Nephron progenitor cell (in vitro differentiated cells): ENCODE results near the gene MYO1H.

ENCODE experiments used
- DNase-seq: peaks from one replicate; pipeline ENCODE4 v3.0.0; 2021
- H3K27ac Mint-ChIP-seq: 2 replicates; pipeline ENCODE4 v1.8.0; 2021; ENCODE audit warnings: mild to moderate bottlenecking, moderate library complexity, mixed read lengths
- H3K27me3 Mint-ChIP-seq: 2 replicates; pipeline ENCODE4 v1.8.0; 2021; ENCODE audit warnings: mild to moderate bottlenecking, low read depth, mixed read lengths; ENCODE audit not compliant: poor library complexity
- H3K36me3 Mint-ChIP-seq: 2 replicates; pipeline ENCODE4 v1.8.0; 2021; ENCODE audit warnings: low read depth, mixed read lengths
- H3K4me1 Mint-ChIP-seq: 2 replicates; pipeline ENCODE4 v1.8.0; 2021; ENCODE audit warnings: mixed read lengths
- H3K4me3 Mint-ChIP-seq: 2 replicates; pipeline ENCODE4 v1.8.0; 2021; ENCODE audit warnings: mild to moderate bottlenecking, moderate library complexity, mixed read lengths
- H3K9me3 Mint-ChIP-seq: 2 replicates; pipeline ENCODE4 v1.8.0; 2021; ENCODE audit warnings: mild to moderate bottlenecking, moderate library complexity, mixed read lengths
- TF ChIP-seq, protein P1 (sequence below): fragments of 200-600 bp; sonication (generic); IDR thresholded peaks from 2 replicates; pipeline ENCODE4 v1.5.0; 2021; ENCODE audit warnings: antibody characterized with exemption

The MYO1H gene

DNA sequence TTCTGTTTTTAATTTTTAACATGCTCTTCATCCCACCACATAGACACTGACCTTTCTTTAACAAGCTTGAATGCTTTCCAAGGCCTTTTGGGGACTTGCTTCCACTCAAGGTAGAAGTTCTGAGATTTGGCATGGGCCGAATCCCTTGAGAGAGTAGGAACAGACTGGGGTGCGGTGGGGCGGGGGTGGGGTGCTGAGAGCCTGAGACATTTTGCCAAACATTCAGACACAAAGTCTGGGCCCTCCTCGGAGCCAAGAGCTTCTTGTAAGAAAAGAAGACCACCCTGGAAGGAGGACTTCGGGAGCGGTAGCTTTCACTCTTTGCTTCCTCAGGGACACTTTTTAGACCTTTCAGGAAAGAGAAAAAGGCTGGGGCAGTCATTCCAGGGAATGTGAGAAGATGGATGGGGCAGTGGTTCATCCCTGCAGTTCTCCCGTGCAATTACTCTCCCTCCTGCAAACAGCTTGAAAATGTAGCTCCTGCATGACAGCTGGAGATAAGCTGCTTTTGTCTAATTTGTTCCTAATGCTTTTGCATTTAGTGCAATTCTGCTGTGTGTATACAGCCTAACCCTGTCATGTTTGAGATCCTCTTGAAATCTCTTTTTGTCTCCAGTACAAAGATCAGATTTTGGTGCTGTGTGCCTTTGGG, 16.3 kb upstream of the MYO1H start:
- Mint-ChIP-seq H3K9me3 (no peaks in the 10 kb centered on the region), H3K27me3 (peaks cover 23% of the 10 kb centered on the region), H3K36me3 (no peaks in the 10 kb centered on the region), H3K4me1 (peaks cover 29% of the 10 kb centered on the region), H3K4me3 (no peak overlapping the region), H3K27ac (no peak overlapping the region)
- DNase-seq, result no peak
- TF ChIP-seq, protein P1, sequence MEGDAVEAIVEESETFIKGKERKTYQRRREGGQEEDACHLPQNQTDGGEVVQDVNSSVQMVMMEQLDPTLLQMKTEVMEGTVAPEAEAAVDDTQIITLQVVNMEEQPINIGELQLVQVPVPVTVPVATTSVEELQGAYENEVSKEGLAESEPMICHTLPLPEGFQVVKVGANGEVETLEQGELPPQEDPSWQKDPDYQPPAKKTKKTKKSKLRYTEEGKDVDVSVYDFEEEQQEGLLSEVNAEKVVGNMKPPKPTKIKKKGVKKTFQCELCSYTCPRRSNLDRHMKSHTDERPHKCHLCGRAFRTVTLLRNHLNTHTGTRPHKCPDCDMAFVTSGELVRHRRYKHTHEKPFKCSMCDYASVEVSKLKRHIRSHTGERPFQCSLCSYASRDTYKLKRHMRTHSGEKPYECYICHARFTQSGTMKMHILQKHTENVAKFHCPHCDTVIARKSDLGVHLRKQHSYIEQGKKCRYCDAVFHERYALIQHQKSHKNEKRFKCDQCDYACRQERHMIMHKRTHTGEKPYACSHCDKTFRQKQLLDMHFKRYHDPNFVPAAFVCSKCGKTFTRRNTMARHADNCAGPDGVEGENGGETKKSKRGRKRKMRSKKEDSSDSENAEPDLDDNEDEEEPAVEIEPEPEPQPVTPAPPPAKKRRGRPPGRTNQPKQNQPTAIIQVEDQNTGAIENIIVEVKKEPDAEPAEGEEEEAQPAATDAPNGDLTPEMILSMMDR, result no peak

DNA sequence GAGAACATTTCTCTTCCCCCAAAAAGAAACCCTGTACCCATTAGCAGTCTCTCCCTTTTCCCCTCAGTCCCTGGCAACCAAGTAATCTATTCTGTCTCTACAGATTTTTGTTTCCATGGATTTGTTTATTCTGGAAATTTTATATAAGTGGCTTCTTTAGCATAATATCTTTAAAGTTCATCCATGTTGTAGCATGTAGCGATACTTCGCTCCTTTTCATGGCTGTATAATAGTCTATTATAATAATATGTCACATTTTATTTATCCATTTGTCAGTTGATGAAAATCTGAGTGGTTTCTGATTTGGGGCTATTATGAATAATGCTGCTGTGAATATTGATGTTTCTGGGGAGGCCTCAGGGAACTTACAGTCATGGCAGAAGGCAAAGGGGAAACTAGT, 12.8 kb upstream of the MYO1H start:
- H3K4me3 Mint-ChIP-seq, result no peak overlapping the region
- H3K36me3 Mint-ChIP-seq, result no peaks in the 10 kb centered on the region
- peaks cover 18% of the 10 kb centered on the region for H3K27me3 Mint-ChIP-seq
- TF ChIP-seq, protein P1, result no peak
- no peak overlapping the region for H3K27ac Mint-ChIP-seq
- H3K4me1 Mint-ChIP-seq, result peaks cover 24% of the 10 kb centered on the region
- DNase-seq, result no peak
- H3K9me3 Mint-ChIP-seq, result peaks cover 6% of the 10 kb centered on the region

DNA sequence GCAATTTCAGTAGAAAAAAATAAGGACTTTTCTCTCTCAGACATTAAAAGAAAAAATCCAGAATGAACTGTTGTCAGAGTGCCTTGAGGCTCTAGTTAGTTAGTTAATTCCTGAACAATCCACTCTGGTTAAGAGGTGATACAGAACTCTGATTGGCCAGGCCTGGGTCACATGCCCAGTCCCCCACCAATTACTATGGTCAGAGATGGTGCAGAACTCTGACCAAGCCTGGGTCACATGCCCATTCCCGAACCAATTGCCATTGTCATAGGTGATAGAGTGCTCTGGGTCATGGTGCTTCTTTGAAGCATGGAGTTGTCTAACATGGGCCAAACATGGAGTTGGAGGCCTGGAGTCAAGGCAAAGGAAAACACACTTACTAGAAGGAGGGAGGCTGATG, 11.1 kb upstream of the MYO1H start:
- H3K27ac Mint-ChIP-seq, result no peak overlapping the region
- H3K4me1 Mint-ChIP-seq, result peaks cover 7% of the 10 kb centered on the region
- H3K36me3 Mint-ChIP-seq, result no peaks in the 10 kb centered on the region
- TF ChIP-seq, protein P1, result no peak
- H3K27me3 Mint-ChIP-seq, result peaks cover 18% of the 10 kb centered on the region
- H3K4me3 Mint-ChIP-seq, result no peak overlapping the region
- peaks cover 6% of the 10 kb centered on the region for H3K9me3 Mint-ChIP-seq
- DNase-seq, result no peak

DNA sequence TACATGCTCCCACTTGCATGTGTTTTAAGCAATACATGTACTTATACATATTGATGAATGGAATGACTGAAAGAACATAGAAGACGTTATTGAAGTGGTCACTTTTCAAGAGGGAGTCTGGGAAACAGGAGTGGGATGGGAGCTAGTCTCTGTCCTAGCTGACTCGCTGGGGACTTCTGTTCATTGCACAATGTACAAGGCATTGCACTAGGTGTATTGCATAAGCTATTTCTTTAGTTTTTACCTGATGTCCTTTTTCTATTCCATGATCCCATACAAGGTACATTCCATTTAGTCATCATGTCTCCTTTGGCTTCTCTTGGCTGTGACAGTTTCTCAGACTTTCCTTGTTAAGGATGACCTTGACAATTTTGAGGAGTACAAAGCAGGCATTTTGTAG, 4.0 kb upstream of the MYO1H start:
- H3K9me3 Mint-ChIP-seq, result peaks cover 9% of the 10 kb centered on the region
- no peak overlapping the region for H3K27ac Mint-ChIP-seq
- no peak overlapping the region for H3K4me3 Mint-ChIP-seq

DNA sequence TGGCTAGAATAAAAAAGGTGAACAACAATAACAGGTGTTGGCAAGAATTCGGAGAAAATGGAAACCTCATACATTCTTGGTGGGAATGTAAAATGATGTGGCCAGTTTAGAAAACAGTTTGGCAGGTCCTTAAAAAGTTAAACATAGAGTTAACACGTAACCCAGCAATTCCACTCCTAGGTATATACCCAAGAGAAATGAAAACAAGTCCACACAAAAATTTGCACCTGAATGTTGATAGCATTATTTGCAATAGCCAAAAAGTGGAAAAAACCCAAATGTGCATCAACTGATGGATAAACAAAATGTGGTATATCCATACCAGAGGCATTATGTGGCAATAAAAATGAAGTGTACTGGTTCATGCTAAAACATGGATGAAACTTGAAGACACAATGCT, 2.3 kb upstream of the MYO1H start:
- TF ChIP-seq, protein P1, result no peak
- no peak overlapping the region for H3K27ac Mint-ChIP-seq
- no peak for DNase-seq
- peaks cover 35% of the 10 kb centered on the region for H3K27me3 Mint-ChIP-seq
- no peaks in the 10 kb centered on the region for H3K36me3 Mint-ChIP-seq
- no peaks in the 10 kb centered on the region for H3K4me1 Mint-ChIP-seq
- no peak overlapping the region for H3K4me3 Mint-ChIP-seq
- peaks cover 9% of the 10 kb centered on the region for H3K9me3 Mint-ChIP-seq

More for the DNA sequence above, 4.0 kb upstream of the MYO1H start:
- TF ChIP-seq, protein P1, result no peak
- H3K27me3 Mint-ChIP-seq, result peaks cover 35% of the 10 kb centered on the region
- H3K36me3 Mint-ChIP-seq, result no peaks in the 10 kb centered on the region
- DNase-seq, result no peak
- H3K4me1 Mint-ChIP-seq, result no peaks in the 10 kb centered on the region

DNA sequence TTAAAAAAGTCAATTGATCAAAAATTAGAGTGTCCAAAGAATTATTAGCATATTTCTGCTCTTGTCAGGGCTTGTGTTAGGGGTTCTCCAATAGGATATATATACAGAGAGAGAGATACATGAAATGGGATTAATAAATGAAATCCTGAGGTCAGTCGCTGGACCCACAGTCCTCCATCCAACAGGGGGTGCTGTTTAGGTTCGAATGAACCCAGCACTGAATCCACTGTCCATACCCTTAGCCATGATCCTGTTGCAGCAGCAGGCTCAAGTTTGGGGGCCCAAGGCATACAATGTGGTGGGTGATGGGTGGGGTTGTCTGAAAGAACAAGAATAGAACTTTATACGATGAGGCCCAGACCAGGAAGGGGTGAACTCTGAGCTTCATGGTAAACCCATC, 780 bp upstream of the MYO1H start:
- H3K4me3 Mint-ChIP-seq, result no peak overlapping the region
- peaks cover 36% of the 10 kb centered on the region for H3K27me3 Mint-ChIP-seq

More for the DNA sequence above, 780 bp upstream of the MYO1H start:
- no peak for DNase-seq
- Mint-ChIP-seq H3K9me3 (peaks cover 9% of the 10 kb centered on the region), H3K36me3 (no peaks in the 10 kb centered on the region), H3K27ac (no peak overlapping the region), H3K4me1 (no peaks in the 10 kb centered on the region)
- TF ChIP-seq, protein P1, result no peak
